Mucosa of rectum (tissue), 2 donors: ENCODE results near the gene ROR2.

Experiments
- H3K27ac ChIP-seq, 2 donors: one replicate each; pipeline ENCODE4 v1.7.0; 2013; ENCODE audit warnings: inconsistent platforms in 2 of 2, low read depth in 2 of 2, low read length in 2 of 2
- H3K27me3 ChIP-seq, 2 donors: one replicate each; pipeline ENCODE4 v1.7.0; 2013; ENCODE audit warnings: low read length in 2 of 2; ENCODE audit not compliant: control insufficient read depth in 2 of 2, insufficient read depth in 2 of 2
- H3K36me3 ChIP-seq, 2 donors: one replicate each; pipeline ENCODE4 v1.7.0; 2013; ENCODE audit warnings: low read length in 2 of 2; ENCODE audit not compliant: control insufficient read depth in 2 of 2, insufficient read depth in 2 of 2
- H3K4me1 ChIP-seq, 2 donors: one replicate each; pipeline ENCODE4 v1.7.0; 2013; ENCODE audit warnings: low read length in 2 of 2, mild to moderate bottlenecking in 1 of 2; ENCODE audit not compliant: control insufficient read depth in 2 of 2, insufficient read depth in 2 of 2
- H3K4me3 ChIP-seq, 2 donors: one replicate each; pipeline ENCODE4 v1.7.0; 2013; ENCODE audit warnings: low read length in 2 of 2
- H3K9ac ChIP-seq, 2 donors: one replicate each; pipeline ENCODE4 v1.7.0; 2013; ENCODE audit warnings: low read length in 2 of 2, low read depth in 1 of 2, mild to moderate bottlenecking in 1 of 2
- H3K9me3 ChIP-seq, 2 donors: one replicate each; pipeline ENCODE4 v1.7.0; 2013; ENCODE audit warnings: low read length in 2 of 2; ENCODE audit not compliant: control insufficient read depth in 2 of 2
- donor health status: healthy.
- donor health status: Normal muscosa, but diverticular disease.

Gene ROR2

GRCh38 chr9:91678807-91679580, 271.0 kb downstream of the ROR2 start:
- no peak overlapping the region for H3K27ac ChIP-seq
- no peaks in the 10 kb centered on the region for H3K27me3 ChIP-seq
- no peak overlapping the region for H3K4me3 ChIP-seq

GRCh38 chr9:91677822-91678436, 272.1 kb downstream of the ROR2 start:
- H3K9me3 ChIP-seq, result no peaks in the 10 kb centered on the region
- no peaks in the 10 kb centered on the region for H3K4me1 ChIP-seq
- no peaks in the 10 kb centered on the region for H3K27me3 ChIP-seq
- H3K4me3 ChIP-seq, result no peak overlapping the region
- no peak overlapping the region for H3K27ac ChIP-seq
- no peak overlapping the region for H3K9ac ChIP-seq
- H3K36me3 ChIP-seq, result no peaks in the 10 kb centered on the region

More at GRCh38 chr9:91678807-91679580, 271.0 kb downstream of the ROR2 start:
- Histone ChIP-seq H3K4me1 (no peaks in the 10 kb centered on the region), H3K9ac (no peak overlapping the region), H3K9me3 (no peaks in the 10 kb centered on the region), H3K36me3 (no peaks in the 10 kb centered on the region)

- H3K9me3 ChIP-seq, result no peaks in the 10 kb centered on the region
- H3K36me3 ChIP-seq, result no peaks in the 10 kb centered on the region
- no peak overlapping the region for H3K27ac ChIP-seq
- H3K4me3 ChIP-seq, result no peak overlapping the region
- H3K4me1 ChIP-seq, result no peaks in the 10 kb centered on the region
- H3K27me3 ChIP-seq, result no peaks in the 10 kb centered on the region
- no peak overlapping the region for H3K9ac ChIP-seq
These were observed 272.7 kb downstream of the ROR2 start for GRCh38 chr9:91677331-91677730.

GRCh38 chr9:91676046-91676445, 274.0 kb downstream of the ROR2 start:
- Histone ChIP-seq H3K4me3 (no peak overlapping the region), H3K27me3 (no peaks in the 10 kb centered on the region), H3K27ac (no peak overlapping the region), H3K9ac (no peak overlapping the region), H3K4me1 (no peaks in the 10 kb centered on the region), H3K36me3 (no peaks in the 10 kb centered on the region), H3K9me3 (no peaks in the 10 kb centered on the region)

- H3K27me3 ChIP-seq, result peaks cover 0 to 2% of the 10 kb centered on the region in 2 donors
- H3K4me3 ChIP-seq, result no peak overlapping the region
- H3K4me1 ChIP-seq, result no peaks in the 10 kb centered on the region
- no peaks in the 10 kb centered on the region for H3K36me3 ChIP-seq
- H3K27ac ChIP-seq, result no peak overlapping the region
- no peak overlapping the region for H3K9ac ChIP-seq
- H3K9me3 ChIP-seq, result no peaks in the 10 kb centered on the region
These were observed 285.4 kb downstream of the ROR2 start for GRCh38 chr9:91664663-91665062.

GRCh38 chr9:91663858-91664257, 286.2 kb downstream of the ROR2 start:
- Histone ChIP-seq H3K36me3 (no peaks in the 10 kb centered on the region), H3K9ac (no peak overlapping the region), H3K27ac (no peak overlapping the region), H3K4me1 (no peaks in the 10 kb centered on the region), H3K9me3 (no peaks in the 10 kb centered on the region), H3K4me3 (no peak overlapping the region), H3K27me3 (peaks cover 0 to 2% of the 10 kb centered on the region in 2 donors)

- Histone ChIP-seq H3K27me3 (peaks cover 0 to 2% of the 10 kb centered on the region in 2 donors), H3K27ac (no peak overlapping the region), H3K36me3 (no peaks in the 10 kb centered on the region), H3K4me1 (no peaks in the 10 kb centered on the region), H3K4me3 (no peak overlapping the region), H3K9ac (no peak overlapping the region), H3K9me3 (no peaks in the 10 kb centered on the region)
These were observed 288.6 kb downstream of the ROR2 start for GRCh38 chr9:91661451-91661850.

- no peak overlapping the region for H3K27ac ChIP-seq
- H3K9me3 ChIP-seq, result no peaks in the 10 kb centered on the region
- H3K4me3 ChIP-seq, result no peak overlapping the region
- peaks cover 0 to 2% of the 10 kb centered on the region in 2 donors for H3K27me3 ChIP-seq
- no peak overlapping the region for H3K9ac ChIP-seq
- no peaks in the 10 kb centered on the region for H3K36me3 ChIP-seq
- no peaks in the 10 kb centered on the region for H3K4me1 ChIP-seq
These were observed 289.5 kb downstream of the ROR2 start for GRCh38 chr9:91660521-91660920.

- peaks cover 0 to 2% of the 10 kb centered on the region in 2 donors for H3K27me3 ChIP-seq
- no peak overlapping the region for H3K4me3 ChIP-seq
- no peaks in the 10 kb centered on the region for H3K36me3 ChIP-seq
- H3K27ac ChIP-seq, result no peak overlapping the region
- no peak overlapping the region for H3K9ac ChIP-seq
- H3K9me3 ChIP-seq, result no peaks in the 10 kb centered on the region
- H3K4me1 ChIP-seq, result no peaks in the 10 kb centered on the region
These were observed 290.2 kb downstream of the ROR2 start for GRCh38 chr9:91659529-91660495.
